ENCODE results near the gene RABGGTA. TPM values are rescaled to one million over a fixed set of nuclear protein-coding genes. Genes with fewer than 3 reads are reported as not detected.

RABGGTA gene
- total and polyA plus RNA-seq, 2 experiments from 2014 or later = 17.6 to 20.7 TPM

- TF ChIP-seq, protein P1, sequence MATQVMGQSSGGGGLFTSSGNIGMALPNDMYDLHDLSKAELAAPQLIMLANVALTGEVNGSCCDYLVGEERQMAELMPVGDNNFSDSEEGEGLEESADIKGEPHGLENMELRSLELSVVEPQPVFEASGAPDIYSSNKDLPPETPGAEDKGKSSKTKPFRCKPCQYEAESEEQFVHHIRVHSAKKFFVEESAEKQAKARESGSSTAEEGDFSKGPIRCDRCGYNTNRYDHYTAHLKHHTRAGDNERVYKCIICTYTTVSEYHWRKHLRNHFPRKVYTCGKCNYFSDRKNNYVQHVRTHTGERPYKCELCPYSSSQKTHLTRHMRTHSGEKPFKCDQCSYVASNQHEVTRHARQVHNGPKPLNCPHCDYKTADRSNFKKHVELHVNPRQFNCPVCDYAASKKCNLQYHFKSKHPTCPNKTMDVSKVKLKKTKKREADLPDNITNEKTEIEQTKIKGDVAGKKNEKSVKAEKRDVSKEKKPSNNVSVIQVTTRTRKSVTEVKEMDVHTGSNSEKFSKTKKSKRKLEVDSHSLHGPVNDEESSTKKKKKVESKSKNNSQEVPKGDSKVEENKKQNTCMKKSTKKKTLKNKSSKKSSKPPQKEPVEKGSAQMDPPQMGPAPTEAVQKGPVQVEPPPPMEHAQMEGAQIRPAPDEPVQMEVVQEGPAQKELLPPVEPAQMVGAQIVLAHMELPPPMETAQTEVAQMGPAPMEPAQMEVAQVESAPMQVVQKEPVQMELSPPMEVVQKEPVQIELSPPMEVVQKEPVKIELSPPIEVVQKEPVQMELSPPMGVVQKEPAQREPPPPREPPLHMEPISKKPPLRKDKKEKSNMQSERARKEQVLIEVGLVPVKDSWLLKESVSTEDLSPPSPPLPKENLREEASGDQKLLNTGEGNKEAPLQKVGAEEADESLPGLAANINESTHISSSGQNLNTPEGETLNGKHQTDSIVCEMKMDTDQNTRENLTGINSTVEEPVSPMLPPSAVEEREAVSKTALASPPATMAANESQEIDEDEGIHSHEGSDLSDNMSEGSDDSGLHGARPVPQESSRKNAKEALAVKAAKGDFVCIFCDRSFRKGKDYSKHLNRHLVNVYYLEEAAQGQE (IDR thresholded peaks at IDR 0.05; ENCODE audit: unreplicated experiment) = no peak
- TF ChIP-seq ZNF331 (CRISPR knock-in tag; IDR thresholded peaks at IDR 0.05; ENCODE audit: low read depth) = no peak
- TF ChIP-seq, protein P2, sequence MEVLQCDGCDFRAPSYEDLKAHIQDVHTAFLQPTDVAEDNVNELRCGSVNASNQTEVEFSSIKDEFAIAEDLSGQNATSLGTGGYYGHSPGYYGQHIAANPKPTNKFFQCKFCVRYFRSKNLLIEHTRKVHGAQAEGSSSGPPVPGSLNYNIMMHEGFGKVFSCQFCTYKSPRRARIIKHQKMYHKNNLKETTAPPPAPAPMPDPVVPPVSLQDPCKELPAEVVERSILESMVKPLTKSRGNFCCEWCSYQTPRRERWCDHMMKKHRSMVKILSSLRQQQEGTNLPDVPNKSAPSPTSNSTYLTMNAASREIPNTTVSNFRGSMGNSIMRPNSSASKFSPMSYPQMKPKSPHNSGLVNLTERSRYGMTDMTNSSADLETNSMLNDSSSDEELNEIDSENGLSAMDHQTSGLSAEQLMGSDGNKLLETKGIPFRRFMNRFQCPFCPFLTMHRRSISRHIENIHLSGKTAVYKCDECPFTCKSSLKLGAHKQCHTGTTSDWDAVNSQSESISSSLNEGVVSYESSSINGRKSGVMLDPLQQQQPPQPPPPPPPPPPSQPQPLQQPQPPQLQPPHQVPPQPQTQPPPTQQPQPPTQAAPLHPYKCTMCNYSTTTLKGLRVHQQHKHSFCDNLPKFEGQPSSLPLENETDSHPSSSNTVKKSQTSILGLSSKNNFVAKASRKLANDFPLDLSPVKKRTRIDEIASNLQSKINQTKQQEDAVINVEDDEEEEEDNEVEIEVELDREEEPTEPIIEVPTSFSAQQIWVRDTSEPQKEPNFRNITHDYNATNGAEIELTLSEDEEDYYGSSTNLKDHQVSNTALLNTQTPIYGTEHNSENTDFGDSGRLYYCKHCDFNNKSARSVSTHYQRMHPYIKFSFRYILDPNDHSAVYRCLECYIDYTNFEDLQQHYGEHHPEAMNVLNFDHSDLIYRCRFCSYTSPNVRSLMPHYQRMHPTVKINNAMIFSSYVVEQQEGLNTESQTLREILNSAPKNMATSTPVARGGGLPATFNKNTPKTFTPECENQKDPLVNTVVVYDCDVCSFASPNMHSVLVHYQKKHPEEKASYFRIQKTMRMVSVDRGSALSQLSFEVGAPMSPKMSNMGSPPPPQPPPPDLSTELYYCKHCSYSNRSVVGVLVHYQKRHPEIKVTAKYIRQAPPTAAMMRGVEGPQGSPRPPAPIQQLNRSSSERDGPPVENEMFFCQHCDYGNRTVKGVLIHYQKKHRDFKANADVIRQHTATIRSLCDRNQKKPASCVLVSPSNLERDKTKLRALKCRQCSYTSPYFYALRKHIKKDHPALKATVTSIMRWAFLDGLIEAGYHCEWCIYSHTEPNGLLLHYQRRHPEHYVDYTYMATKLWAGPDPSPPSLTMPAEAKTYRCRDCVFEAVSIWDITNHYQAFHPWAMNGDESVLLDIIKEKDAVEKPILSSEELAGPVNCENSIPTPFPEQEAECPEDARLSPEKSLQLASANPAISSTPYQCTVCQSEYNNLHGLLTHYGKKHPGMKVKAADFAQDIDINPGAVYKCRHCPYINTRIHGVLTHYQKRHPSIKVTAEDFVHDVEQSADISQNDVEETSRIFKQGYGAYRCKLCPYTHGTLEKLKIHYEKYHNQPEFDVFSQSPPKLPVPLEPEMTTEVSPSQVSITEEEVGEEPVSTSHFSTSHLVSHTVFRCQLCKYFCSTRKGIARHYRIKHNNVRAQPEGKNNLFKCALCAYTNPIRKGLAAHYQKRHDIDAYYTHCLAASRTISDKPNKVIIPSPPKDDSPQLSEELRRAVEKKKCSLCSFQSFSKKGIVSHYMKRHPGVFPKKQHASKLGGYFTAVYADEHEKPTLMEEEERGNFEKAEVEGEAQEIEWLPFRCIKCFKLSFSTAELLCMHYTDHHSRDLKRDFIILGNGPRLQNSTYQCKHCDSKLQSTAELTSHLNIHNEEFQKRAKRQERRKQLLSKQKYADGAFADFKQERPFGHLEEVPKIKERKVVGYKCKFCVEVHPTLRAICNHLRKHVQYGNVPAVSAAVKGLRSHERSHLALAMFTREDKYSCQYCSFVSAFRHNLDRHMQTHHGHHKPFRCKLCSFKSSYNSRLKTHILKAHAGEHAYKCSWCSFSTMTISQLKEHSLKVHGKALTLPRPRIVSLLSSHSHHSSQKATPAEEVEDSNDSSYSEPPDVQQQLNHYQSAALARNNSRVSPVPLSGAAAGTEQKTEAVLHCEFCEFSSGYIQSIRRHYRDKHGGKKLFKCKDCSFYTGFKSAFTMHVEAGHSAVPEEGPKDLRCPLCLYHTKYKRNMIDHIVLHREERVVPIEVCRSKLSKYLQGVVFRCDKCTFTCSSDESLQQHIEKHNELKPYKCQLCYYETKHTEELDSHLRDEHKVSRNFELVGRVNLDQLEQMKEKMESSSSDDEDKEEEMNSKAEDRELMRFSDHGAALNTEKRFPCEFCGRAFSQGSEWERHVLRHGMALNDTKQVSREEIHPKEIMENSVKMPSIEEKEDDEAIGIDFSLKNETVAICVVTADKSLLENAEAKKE (CRISPR knock-in tag; IDR thresholded peaks at IDR 0.05) = no peak
Measured at GRCh38 chr14:24238123-24238522, 33.3 kb downstream of the RABGGTA start (continued).

DNA sequence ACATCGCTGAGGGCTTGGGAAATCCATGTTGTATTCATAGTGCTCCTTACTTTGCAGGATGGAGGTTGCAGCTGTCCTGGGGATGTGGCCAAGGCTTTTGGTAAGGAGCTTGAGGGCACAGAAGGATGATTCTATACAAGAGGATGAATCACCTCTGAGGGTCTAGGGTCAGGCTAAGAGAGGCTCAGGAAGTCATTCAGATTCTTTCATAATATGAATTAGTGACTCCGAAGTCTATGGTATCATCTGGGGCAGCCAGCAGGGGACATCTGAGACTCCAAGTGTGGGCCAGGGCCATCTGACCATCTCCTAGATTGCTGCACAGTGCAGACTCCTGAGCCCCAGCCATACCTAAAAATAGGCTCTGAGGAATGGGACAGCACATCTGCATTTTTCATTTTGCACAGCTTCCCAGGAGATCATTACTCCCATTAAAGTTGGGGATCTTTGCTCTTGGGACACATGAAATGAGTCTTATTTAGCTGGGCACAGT, 33.9 kb downstream of the RABGGTA start:
- Histone ChIP-seq H3K9me2 (ENCODE audit: insufficient read depth) (no peaks in the 10 kb centered on the region), H2AFZ (no peak overlapping the region), H3K36me3 (ENCODE audit: insufficient read depth) (peaks cover 17% of the 10 kb centered on the region; the same call in 1 of the 2 replicates), H3K4me2 (no peak overlapping the region), H3F3A (replicated peaks; ENCODE audit: low read depth) (peaks cover 13% of the 10 kb centered on the region), H3K27me3 (ENCODE audit: insufficient read depth) (no peaks in the 10 kb centered on the region), H3K4me1 (ENCODE audit: insufficient read depth) (peaks cover 14% of the 10 kb centered on the region; the same call in 1 of the 2 replicates), H3K79me2 (replicated peaks; ENCODE audit: insufficient read depth) (peaks cover 18% of the 10 kb centered on the region), H3K27ac (ENCODE audit: low read depth) (no peak overlapping the region), H4K20me1 (replicated peaks; ENCODE audit: insufficient read depth) (peaks cover 3% of the 10 kb centered on the region; the same call in 1 of the 2 replicates), H3K4me3 (no peak overlapping the region)
- Mint-ChIP-seq H3K27me3 (ENCODE audit: insufficient read depth, low read depth, poor library complexity) (peaks cover 7% of the 10 kb centered on the region), H3K4me1 (peaks cover 12% of the 10 kb centered on the region), H3K4me3 (no peak overlapping the region), H3K27ac (no peak overlapping the region), H3K36me3 (ENCODE audit: low read depth) (peaks cover 52% of the 10 kb centered on the region), H3K9me3 (no peaks in the 10 kb centered on the region)
- TF ChIP-seq JUNB (IDR thresholded peaks at IDR 0.05; ENCODE audit: unreplicated experiment) = no peak
- ATAC-seq (no peak), DNase-seq (ENCODE audit: low spot score) (no peak)

All from GM23338 (cell line).